Measurements from ENCODE around the gene C6orf62. TPM values are rescaled to one million over a fixed set of nuclear protein-coding genes. Genes with fewer than 3 reads are reported as not detected.
"Not testable (repeated sequence)": the region's sequence is repeated elsewhere in the genome, so short reads cannot be mapped to it uniquely, and the experiment has no call there.

C6orf62 gene
- total RNA-seq, 1 donor from 2014 or later = 45.2 TPM

- H3K4me3 ChIP-seq (ENCODE audit: low read depth, low read length) = peak overlapping the region; percentile 60
- DNase-seq (ENCODE audit: low read depth) = no peak
- no peak for TF ChIP-seq CTCF (conservative IDR thresholded peaks at IDR 0.05; ENCODE audit: low read depth, low read length)
Observed at GRCh38 chr6:24721461-24722215, 2.7 kb upstream of the C6orf62 start.

- H3K4me3 ChIP-seq (ENCODE audit: low read depth, low read length) = peak overlapping the region; percentile 80
- TF ChIP-seq CTCF (conservative IDR thresholded peaks at IDR 0.05; ENCODE audit: low read depth, low read length) = no peak
Observed at GRCh38 chr6:24720604-24721460, 1.9 kb upstream of the C6orf62 start.

DNA sequence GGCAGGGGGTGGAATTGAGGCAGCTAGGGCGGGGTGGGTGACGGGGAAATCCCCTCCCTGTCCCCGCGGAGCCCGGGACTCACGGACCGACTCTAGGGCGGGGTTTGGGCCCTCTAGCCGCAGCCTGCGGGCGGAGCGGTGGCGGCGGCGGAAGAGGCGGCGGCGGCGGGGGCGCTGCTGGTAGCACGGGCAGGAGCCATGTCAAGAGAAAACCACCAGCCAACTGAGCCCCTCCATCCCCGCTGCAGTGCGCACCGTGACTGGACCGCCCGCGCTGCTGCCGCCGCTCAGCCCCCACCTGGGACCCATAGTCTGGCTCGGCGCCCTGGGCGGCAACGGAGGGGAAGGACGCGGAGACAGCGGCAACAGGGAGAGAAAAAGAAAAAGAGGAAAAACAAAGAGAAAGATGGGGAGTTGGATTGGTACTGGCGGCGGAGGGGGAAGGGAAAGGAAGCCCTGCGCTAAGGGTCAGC lies 1.2 kb upstream of the C6orf62 start:
- no peak for TF ChIP-seq CTCF (conservative IDR thresholded peaks at IDR 0.05; ENCODE audit: low read depth, low read length)
- peak overlapping the region; percentile 80 for H3K4me3 ChIP-seq (ENCODE audit: low read depth, low read length)
- DNase-seq (ENCODE audit: low read depth) = no peak

More at GRCh38 chr6:24720604-24721460, 1.9 kb upstream of the C6orf62 start:
- peak; percentile 96 for DNase-seq (ENCODE audit: low read depth)

DNA sequence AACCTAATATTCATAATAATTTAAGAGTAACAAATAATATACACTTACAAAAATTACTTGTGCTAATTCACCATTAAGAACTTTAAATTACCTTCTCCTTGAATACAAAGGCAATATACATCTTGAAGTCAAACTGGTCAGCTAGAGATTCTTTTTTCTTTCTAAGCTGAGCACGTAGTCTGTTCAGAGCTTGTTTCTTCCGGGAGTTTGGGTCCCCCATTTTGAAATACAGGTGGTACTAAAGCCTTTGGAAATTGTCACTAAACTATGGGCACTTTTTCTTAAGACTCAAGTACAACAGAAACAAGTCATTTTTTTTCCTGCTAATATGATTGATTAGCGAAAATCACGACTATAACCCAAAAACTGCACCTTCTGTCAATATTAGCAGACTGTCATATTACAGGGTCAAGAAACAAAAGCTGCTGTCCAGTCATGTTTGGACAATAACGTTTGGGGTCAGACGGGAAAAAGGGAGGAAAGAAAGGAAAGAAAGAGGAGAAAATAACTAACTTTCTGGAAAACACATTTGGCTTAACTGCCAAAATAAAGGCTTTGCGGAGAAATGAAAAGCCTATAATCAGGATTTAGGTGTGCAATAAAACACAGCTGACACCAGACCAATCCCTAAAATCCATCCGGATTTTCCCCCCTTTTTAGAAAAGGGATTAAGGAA lies 367 bp downstream of the C6orf62 start:
- H3K4me3 ChIP-seq (ENCODE audit: low read depth, low read length) = peak overlapping the region; percentile 80
- no peak for TF ChIP-seq CTCF (conservative IDR thresholded peaks at IDR 0.05; ENCODE audit: low read depth, low read length)
- no peak for DNase-seq (ENCODE audit: low read depth)

- DNase-seq (ENCODE audit: low read depth) = not testable (repeated sequence)
- H3K4me3 ChIP-seq (ENCODE audit: low read depth, low read length) = peak overlapping the region; percentile 80
Observed at GRCh38 chr6:24716602-24717148, 2.3 kb downstream of the C6orf62 start.

DNA sequence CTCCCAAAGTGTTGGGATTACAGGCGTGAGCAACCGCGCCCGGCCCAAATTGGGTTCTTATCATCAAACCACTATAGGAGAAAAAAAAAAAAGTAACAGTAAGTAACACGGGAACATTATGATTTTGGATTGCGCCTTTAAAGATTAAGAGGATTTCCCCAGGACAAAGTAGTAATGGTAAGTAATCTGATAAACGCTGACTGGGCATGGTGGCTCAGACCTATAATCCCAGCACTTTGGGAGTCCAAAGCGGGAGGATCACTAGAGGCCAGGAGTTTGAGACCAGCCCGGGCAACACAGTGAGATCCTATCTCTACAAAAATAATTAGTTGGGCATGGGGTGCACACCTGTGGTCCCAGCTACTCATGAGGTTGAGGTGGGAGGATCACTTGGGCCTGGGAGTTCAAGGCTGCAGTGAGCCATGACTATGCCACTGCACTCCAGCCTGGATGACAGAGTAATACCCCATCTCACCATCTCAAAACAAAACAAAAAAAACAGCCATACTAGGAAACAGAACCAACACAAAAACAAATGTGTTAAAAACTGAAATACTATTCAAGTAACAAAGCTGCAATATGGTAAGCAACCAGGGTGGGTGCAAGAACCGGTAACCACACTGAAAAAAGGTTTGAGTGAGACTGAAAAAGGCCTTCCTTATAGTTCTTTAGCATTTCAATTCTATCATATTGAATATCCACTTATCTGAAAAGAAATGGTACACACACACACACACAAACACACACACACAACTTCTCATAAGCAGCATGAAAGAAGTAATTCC lies 8.2 kb downstream of the C6orf62 start:
- DNase-seq (ENCODE audit: low read depth) = no peak
- H3K4me3 ChIP-seq (ENCODE audit: low read depth, low read length) = no peak overlapping the region
- no peak for TF ChIP-seq CTCF (conservative IDR thresholded peaks at IDR 0.05; ENCODE audit: low read depth, low read length)
